ENCODE results near the gene TRIM14. TPM values are rescaled to one million over a fixed set of nuclear protein-coding genes. Genes with fewer than 3 reads are reported as not detected.
A peak's percentile ranks its signal among the peaks of the same experiment; 100 is the strongest.

TRIM14 gene
- total and polyA plus RNA-seq, 7 donors: 0.13 to 2.5 (median 0.79) TPM

GRCh38 chr9:98062161-98062560 lies 56.9 kb downstream of the TRIM14 start:
- DNase-seq: no peak
- Histone ChIP-seq H3K4me1 (peaks cover 12% of the 10 kb centered on the region), H3K4me3 (no peak overlapping the region), H3K27ac (no peak overlapping the region), H3K27me3 (ENCODE audit: insufficient read depth in 3 of 3, low read length in 2 of 3) (no peaks in the 10 kb centered on the region), H3K9me3 (no peaks in the 10 kb centered on the region), H3K36me3 (ENCODE audit: insufficient read depth in 1 of 2, low read depth in 1 of 2) (peaks cover 5 to 60% of the 10 kb centered on the region in 2 donors)
- 72 to 85% (median 79%) methylated on average over 3 of the region's 3 CpGs for WGBS, 3 donors
- intact Hi-C loops (cut with DNase I): no loop called here
- ATAC-seq: no peak
- TF ChIP-seq CTCF (IDR thresholded peaks at IDR 0.05): no peak

- WGBS, 3 donors: 7 to 13% (median 9%) methylated on average over 14 of the region's 14 CpGs
- H3K27ac ChIP-seq: peak overlapping the region; percentile 92
- intact Hi-C loops (cut with DNase I): loop anchor here in 1 of 2 donors (5.0 kb wide), 3 partner anchors 75 to 200 kb away; partner anchors contain the start of genes ANP32B, TBC1D2 and TRMO
- H3K4me1 ChIP-seq: peaks cover 12% of the 10 kb centered on the region
- peaks cover 5 to 21% of the 10 kb centered on the region in 2 donors for H3K36me3 ChIP-seq (ENCODE audit: insufficient read depth in 1 of 2, low read depth in 1 of 2)
- H3K9me3 ChIP-seq: no peaks in the 10 kb centered on the region
- DNase-seq (no peak), ATAC-seq (peak in 2 of 4 donors; percentile 26 to 29)
- H3K27me3 ChIP-seq (ENCODE audit: insufficient read depth in 3 of 3, low read length in 2 of 3): no peaks in the 10 kb centered on the region
- peak overlapping the region; percentile 76 for H3K4me3 ChIP-seq
- no peak for TF ChIP-seq CTCF (IDR thresholded peaks at IDR 0.05)
These were observed 61.8 kb downstream of the TRIM14 start for GRCh38 chr9:98057138-98057799.

- Histone ChIP-seq H3K9me3 (no peaks in the 10 kb centered on the region), H3K27me3 (ENCODE audit: insufficient read depth in 3 of 3, low read length in 2 of 3) (no peaks in the 10 kb centered on the region), H3K4me1 (peaks cover 12% of the 10 kb centered on the region), H3K36me3 (ENCODE audit: insufficient read depth in 1 of 2, low read depth in 1 of 2) (peaks cover 0 to 13% of the 10 kb centered on the region in 2 donors), H3K27ac (peak within 1 kb of the TSS; percentile 92), H3K4me3 (peak within 1 kb of the TSS; percentile 76)
- 0 to 1% (median 0%) methylated on average over 59 to 80 of the region's 80 CpGs for WGBS, 3 donors
- TF ChIP-seq CTCF (IDR thresholded peaks at IDR 0.05): no peak
- ATAC-seq (peak; percentile 96 to 99 (median 98)), DNase-seq (peak; percentile 94 to 96)
- intact Hi-C loops (cut with DNase I): loop anchor here in 1 of 2 donors (5.0 kb wide), 3 partner anchors 74 to 201 kb away; partner anchors contain the start of genes ANP32B, TBC1D2 and TRMO
These were observed 62.5 kb downstream of the TRIM14 start, which contains the start of gene NANS for GRCh38 chr9:98056269-98057137. NANS (plus strand) TSS chr9:98056732; CDS start chr9:98056809, 77 bp downstream.

- no peak for TF ChIP-seq CTCF (IDR thresholded peaks at IDR 0.05)
- peaks cover 12% of the 10 kb centered on the region for H3K4me1 ChIP-seq
- intact Hi-C loops (cut with DNase I): loop anchor here in 1 of 2 donors (2.0 kb wide), 1 partner anchor 16 kb away; no protein-coding TSS in a partner anchor
- no peak for ATAC-seq
- 96 to 97% (median 96%) methylated on average over 7 of the region's 7 CpGs for WGBS, 3 donors
- no peaks in the 10 kb centered on the region for H3K36me3 ChIP-seq (ENCODE audit: insufficient read depth in 1 of 2, low read depth in 1 of 2)
- H3K27ac ChIP-seq: no peak overlapping the region
- no peaks in the 10 kb centered on the region for H3K27me3 ChIP-seq (ENCODE audit: insufficient read depth in 3 of 3, low read length in 2 of 3)
- H3K4me3 ChIP-seq: no peak overlapping the region
- DNase-seq: no peak
- no peaks in the 10 kb centered on the region for H3K9me3 ChIP-seq
These were observed 64.6 kb downstream of the TRIM14 start for GRCh38 chr9:98054376-98054951.

Data from psoas muscle (tissue), 8 donors.